GM23248 (cell line): Measurements from ENCODE around the gene C1QTNF3.
"Not testable (repeated sequence)": the region's sequence is repeated elsewhere in the genome, so short reads cannot be mapped to it uniquely, and the experiment has no call there.

Source experiments
- EZH2 ChIP-seq: fragments of 200-600 bp; sonication (generic); IDR thresholded peaks from 2 replicates; pipeline ENCODE4 v1.6.1; 2018; ENCODE audit warnings: antibody characterized with exemption, mild to moderate bottlenecking; ENCODE audit not compliant: insufficient read depth, poor library complexity, severe bottlenecking
- EZH2phosphoT487 ChIP-seq: fragments of 200-600 bp; sonication (generic); IDR thresholded peaks from 2 replicates; pipeline ENCODE4 v1.6.1; 2018; ENCODE audit warnings: antibody characterized with exemption, moderate library complexity, mild to moderate bottlenecking, low read depth; ENCODE audit not compliant: insufficient read depth

DNA sequence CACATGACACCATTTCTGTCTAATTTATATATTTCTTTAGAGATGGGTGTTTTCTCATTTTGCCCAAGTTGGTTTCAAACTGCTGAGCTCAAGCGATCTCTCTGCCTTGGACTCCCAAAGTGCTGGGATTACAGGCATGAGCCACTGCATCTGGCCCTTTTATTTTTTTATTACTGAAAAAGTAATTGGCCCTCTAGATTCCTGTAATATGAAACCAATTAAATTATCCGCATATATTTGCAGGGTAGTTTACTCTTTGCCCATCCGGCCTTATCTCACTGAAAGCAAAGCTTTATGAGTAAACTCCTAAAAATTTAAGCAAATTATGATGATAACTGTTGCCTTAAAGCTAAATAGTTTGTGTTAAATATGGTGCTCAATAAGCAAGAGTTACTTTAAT lies 44.7 kb upstream of the C1QTNF3 start:
- TF ChIP-seq EZH2, EZH2phosphoT487: not testable (repeated sequence)
